ENCODE measurements around the gene RHOC. TPM values are rescaled to one million over a fixed set of nuclear protein-coding genes. Genes with fewer than 3 reads are reported as not detected.

Gene RHOC
- total RNA-seq, 4 donors from 2014 or later = 222 to 374 (median 324) TPM

DNA sequence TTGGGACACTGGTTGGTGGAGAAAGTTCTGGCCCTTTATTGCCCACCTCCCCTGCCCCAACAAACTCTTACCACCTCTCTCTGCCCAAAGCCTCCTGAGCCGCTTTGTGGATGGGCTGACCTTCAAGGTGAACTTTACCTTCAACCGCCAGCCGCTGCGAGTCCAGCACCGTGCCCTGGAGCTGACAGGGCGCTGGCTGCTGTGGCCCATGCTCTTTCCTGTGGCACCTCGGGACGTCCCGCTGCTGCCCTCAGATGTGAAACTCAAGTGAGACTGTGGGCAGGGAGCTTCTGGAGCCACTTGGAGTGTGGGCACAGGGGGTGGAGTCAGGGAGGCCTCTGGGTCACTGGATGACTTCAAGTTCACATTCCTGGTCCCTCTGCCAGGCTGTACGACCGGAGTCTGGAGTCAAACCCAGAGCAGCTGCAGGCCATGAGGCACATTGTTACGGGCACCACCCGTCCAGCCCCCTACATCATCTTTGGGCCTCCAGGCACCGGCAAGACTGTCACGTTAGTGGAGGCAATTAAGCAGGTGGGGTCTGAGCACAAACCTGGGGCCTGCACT lies 12.5 kb downstream of the RHOC start:
- intact Hi-C loops (cut with DNase I) = no loop called here
- no peak for DNase-seq (ENCODE audit: extremely low spot score)
- no peak overlapping the region for H3K27ac ChIP-seq (replicated peaks in 1 of 4)
- H3K27me3 ChIP-seq = no peaks in the 10 kb centered on the region
- H3K4me1 ChIP-seq = peaks cover 16 to 19% (median 18%) of the 10 kb centered on the region in 4 donors
- 90% methylated on average over 13 of the region's 15 CpGs for WGBS
- no peaks in the 10 kb centered on the region for H3K9me3 ChIP-seq
- no peak for TF ChIP-seq EP300 (IDR thresholded peaks at IDR 0.05)
- TF ChIP-seq POLR2AphosphoS5 (IDR thresholded peaks at IDR 0.05) = no peak
- TF ChIP-seq POLR2A (IDR thresholded peaks at IDR 0.05; ENCODE audit: low read depth) = no peak
- TF ChIP-seq, protein P1, sequence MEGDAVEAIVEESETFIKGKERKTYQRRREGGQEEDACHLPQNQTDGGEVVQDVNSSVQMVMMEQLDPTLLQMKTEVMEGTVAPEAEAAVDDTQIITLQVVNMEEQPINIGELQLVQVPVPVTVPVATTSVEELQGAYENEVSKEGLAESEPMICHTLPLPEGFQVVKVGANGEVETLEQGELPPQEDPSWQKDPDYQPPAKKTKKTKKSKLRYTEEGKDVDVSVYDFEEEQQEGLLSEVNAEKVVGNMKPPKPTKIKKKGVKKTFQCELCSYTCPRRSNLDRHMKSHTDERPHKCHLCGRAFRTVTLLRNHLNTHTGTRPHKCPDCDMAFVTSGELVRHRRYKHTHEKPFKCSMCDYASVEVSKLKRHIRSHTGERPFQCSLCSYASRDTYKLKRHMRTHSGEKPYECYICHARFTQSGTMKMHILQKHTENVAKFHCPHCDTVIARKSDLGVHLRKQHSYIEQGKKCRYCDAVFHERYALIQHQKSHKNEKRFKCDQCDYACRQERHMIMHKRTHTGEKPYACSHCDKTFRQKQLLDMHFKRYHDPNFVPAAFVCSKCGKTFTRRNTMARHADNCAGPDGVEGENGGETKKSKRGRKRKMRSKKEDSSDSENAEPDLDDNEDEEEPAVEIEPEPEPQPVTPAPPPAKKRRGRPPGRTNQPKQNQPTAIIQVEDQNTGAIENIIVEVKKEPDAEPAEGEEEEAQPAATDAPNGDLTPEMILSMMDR (IDR thresholded peaks at IDR 0.05) = no peak
- peaks cover 36 to 95% (median 91%) of the 10 kb centered on the region in 4 donors for H3K36me3 ChIP-seq
- H3K4me3 ChIP-seq = no peak overlapping the region

DNA sequence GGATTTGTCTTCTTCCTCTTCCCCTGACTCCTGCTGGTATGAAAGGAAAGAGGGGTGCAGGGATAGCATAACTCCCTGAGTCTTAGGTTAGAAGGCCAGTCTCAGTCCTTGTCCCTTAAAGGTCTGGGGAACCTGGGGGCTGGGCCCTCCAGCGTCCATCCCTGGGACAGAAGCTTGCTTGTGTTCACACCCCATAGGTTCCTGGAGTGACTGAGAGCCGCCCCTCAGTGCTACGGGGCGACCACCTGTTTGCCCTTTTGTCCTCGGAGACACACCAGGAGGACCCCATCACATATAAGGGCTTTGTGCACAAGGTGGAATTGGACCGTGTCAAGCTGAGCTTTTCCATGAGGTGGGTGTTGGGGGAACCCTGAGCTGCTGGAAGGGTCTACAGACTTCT lies 13.1 kb downstream of the RHOC start:
- TF ChIP-seq, protein P1 (IDR thresholded peaks at IDR 0.05) = no peak
- TF ChIP-seq POLR2AphosphoS5 (IDR thresholded peaks at IDR 0.05) (no peak), EP300 (IDR thresholded peaks at IDR 0.05) (no peak), POLR2A (IDR thresholded peaks at IDR 0.05; ENCODE audit: low read depth) (no peak)
- Histone ChIP-seq H3K36me3 (peaks cover 37 to 96% (median 90%) of the 10 kb centered on the region in 4 donors), H3K9me3 (no peaks in the 10 kb centered on the region), H3K4me3 (no peak overlapping the region), H3K27ac (replicated peaks in 1 of 4) (no peak overlapping the region), H3K4me1 (peaks cover 10 to 14% (median 12%) of the 10 kb centered on the region in 4 donors), H3K27me3 (no peaks in the 10 kb centered on the region)
- intact Hi-C loops (cut with DNase I) = no loop called here
- DNase-seq (ENCODE audit: extremely low spot score) = no peak
- WGBS = 82% methylated on average over 6 of the region's 6 CpGs

DNA sequence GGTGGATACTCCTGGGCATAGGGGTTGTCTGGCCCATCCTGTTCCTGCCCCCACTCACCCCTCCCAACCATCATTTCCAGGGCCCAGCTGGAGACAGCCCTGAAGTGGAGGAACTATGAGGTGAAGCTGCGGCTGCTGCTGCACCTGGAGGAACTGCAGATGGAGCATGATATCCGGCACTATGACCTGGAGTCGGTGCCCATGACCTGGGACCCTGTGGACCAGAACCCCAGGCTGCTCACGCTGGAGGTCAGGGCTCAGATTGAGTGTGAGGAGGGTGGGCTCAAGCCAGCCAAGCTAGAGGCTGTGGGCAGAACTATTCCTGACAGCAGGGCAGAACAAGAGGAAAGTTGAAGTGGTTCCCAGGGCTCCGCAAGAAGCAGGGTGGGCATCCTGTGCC lies 14.2 kb downstream of the RHOC start:
- DNase-seq (ENCODE audit: extremely low spot score) = no peak
- Histone ChIP-seq H3K27ac (replicated peaks in 1 of 4) (no peak overlapping the region), H3K36me3 (peaks cover 37 to 90% (median 81%) of the 10 kb centered on the region in 4 donors), H3K27me3 (no peaks in the 10 kb centered on the region), H3K4me1 (peaks cover 7 to 12% (median 10%) of the 10 kb centered on the region in 4 donors), H3K9me3 (no peaks in the 10 kb centered on the region), H3K4me3 (no peak overlapping the region)
- TF ChIP-seq POLR2AphosphoS5 (IDR thresholded peaks at IDR 0.05) = no peak
- TF ChIP-seq POLR2A (IDR thresholded peaks at IDR 0.05; ENCODE audit: low read depth) = no peak
- TF ChIP-seq EP300 (IDR thresholded peaks at IDR 0.05) = no peak
- TF ChIP-seq, protein P1 (IDR thresholded peaks at IDR 0.05) = no peak
- intact Hi-C loops (cut with DNase I) = no loop called here
- 92% methylated on average over 2 of the region's 5 CpGs for WGBS

DNA sequence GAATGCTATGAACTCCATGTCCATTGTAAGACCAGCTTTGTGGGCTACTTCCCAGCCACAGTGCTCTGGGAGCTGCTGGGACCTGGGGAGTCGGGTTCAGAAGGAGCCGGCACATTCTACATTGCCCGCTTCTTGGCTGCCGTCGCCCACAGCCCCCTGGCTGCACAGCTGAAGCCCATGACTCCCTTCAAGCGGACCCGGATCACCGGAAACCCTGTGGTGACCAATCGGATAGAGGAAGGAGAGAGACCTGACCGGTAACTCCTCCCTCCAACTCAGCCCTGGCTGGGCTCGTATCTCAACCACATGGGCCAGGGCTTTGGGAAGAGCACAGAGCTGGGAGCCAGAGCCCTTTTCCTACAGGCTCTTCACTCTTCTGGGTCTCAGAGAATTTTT lies 17.1 kb downstream of the RHOC start:
- H3K36me3 ChIP-seq = peaks cover 37 to 64% (median 54%) of the 10 kb centered on the region in 4 donors
- WGBS = 95% methylated on average over 9 of the region's 11 CpGs
- no peak overlapping the region for H3K27ac ChIP-seq (replicated peaks in 1 of 4)

More for the DNA sequence above, 17.1 kb downstream of the RHOC start:
- intact Hi-C loops (cut with DNase I) = no loop called here
- Histone ChIP-seq H3K9me3 (no peaks in the 10 kb centered on the region), H3K4me1 (peaks cover 9 to 20% (median 12%) of the 10 kb centered on the region in 4 donors), H3K27me3 (no peaks in the 10 kb centered on the region), H3K4me3 (no peak overlapping the region)
- DNase-seq (ENCODE audit: extremely low spot score) = no peak
- no peak for TF ChIP-seq EP300 (IDR thresholded peaks at IDR 0.05)
- no peak for TF ChIP-seq POLR2A (IDR thresholded peaks at IDR 0.05; ENCODE audit: low read depth)
- no peak for TF ChIP-seq POLR2AphosphoS5 (IDR thresholded peaks at IDR 0.05)
- TF ChIP-seq, protein P1 (IDR thresholded peaks at IDR 0.05) = no peak
